PC-9 (cell line): ENCODE data around the gene DIDO1.

Source experiments
- CTCF ChIP-seq: fragments of 200-600 bp; sonication (generic); conservative IDR thresholded peaks from 2 replicates; pipeline ENCODE4 v1.6.1; 2017; ENCODE audit warnings: mixed run types, antibody characterized with exemption, mild to moderate bottlenecking, moderate library complexity
- EZH2 ChIP-seq: fragments of 200-600 bp; sonication (generic); IDR thresholded peaks from 2 replicates; pipeline ENCODE4 v1.8.0; 2017; ENCODE audit warnings: antibody characterized with exemption, low read depth

- TF ChIP-seq CTCF (no peak), EZH2 (no peak)
Measured at GRCh38 chr20:62888910-62889309, 37.4 kb downstream of the DIDO1 start.
